Esophagus muscularis mucosa (tissue), 3 donors: ENCODE results near the gene JMJD7.

ENCODE experiments used
- POLR2A ChIP-seq: fragments of 450-650 bp; IDR thresholded peaks from one replicate; pipeline ENCODE4 v1.6.1; 2017; ENCODE audit warnings: antibody characterized with exemption, moderate library complexity, mild to moderate bottlenecking, low read depth
- TF ChIP-seq, protein P1 (sequence below), 3 experiments: fragments of 200-600 bp in 2 of 3; fragments of 450-650 bp in 1 of 3; sonication (generic) in 2 of 3; IDR thresholded peaks; one replicate each; pipeline ENCODE4 v1.5.1; 2017 to 2019; ENCODE audit warnings: antibody characterized with exemption in 3 of 3, mild to moderate bottlenecking in 2 of 3, moderate library complexity in 1 of 3

DNA sequence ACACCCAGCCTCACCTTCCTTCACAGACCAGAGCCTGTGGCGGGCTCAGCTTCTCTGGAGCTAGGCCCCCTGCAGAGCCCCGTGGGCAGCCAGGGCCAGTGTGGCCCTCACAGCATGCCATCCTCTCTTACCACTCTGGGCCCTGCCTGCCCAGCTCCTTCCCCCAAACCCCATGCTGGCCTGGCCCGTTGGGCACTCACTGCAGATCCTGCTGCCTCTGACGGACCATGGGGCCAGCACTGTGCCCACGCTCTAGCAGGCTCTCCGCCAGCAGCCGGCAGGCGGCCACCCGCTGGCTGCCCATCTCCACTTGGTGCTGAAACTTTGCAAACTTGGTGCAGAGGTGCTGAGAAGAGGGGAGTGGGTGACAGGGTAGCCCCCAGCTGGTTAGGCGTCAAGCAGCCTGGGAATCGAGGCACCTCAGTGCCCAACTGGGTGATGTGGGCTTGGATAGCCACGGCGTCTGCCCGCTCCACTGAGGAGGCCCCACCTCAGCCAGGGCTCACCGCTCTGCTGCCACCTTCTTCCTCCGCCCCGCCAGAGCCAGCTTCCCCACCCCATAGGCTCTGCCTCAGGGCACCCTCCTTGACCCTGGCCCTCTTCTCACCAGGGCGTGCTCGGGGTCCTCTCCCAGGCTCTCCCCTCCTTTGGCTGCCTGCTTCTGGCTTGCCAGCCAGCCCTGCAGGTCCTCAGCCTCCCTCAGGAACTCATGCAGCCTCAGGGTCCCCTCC lies 43.4 kb downstream of the JMJD7 start:
- TF ChIP-seq POLR2A = no peak
- TF ChIP-seq, protein P1, sequence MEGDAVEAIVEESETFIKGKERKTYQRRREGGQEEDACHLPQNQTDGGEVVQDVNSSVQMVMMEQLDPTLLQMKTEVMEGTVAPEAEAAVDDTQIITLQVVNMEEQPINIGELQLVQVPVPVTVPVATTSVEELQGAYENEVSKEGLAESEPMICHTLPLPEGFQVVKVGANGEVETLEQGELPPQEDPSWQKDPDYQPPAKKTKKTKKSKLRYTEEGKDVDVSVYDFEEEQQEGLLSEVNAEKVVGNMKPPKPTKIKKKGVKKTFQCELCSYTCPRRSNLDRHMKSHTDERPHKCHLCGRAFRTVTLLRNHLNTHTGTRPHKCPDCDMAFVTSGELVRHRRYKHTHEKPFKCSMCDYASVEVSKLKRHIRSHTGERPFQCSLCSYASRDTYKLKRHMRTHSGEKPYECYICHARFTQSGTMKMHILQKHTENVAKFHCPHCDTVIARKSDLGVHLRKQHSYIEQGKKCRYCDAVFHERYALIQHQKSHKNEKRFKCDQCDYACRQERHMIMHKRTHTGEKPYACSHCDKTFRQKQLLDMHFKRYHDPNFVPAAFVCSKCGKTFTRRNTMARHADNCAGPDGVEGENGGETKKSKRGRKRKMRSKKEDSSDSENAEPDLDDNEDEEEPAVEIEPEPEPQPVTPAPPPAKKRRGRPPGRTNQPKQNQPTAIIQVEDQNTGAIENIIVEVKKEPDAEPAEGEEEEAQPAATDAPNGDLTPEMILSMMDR (IDR thresholded peaks at IDR 0.05) = no peak
